CD8-positive, alpha-beta memory T cell (primary cell): ENCODE data around the gene CD99. TPM values are rescaled to one million over a fixed set of nuclear protein-coding genes. Genes with fewer than 3 reads are reported as not detected.

Experiments used
- CTCF ChIA-PET: fragments of 350-600 bp; sonication (Branson Sonifier 250); formaldehyde crosslinking; loops from one replicate; lab custom pipeline; 2021; ENCODE audit warnings: antibody characterized with exemption; lab: Charles Lee
- POLR2A ChIA-PET: fragments of 350-600 bp; sonication (Branson Sonifier 250); formaldehyde crosslinking; loops from one replicate; lab custom pipeline; 2021; ENCODE audit warnings: antibody characterized with exemption; lab: Charles Lee
- DNase-seq, 5 donors: peaks; one replicate each; pipeline versions ENCODE4 v3.0.0 to v3.0.0-alpha.2; 2020 to 2022; ENCODE audit warnings: mixed read lengths in 1 of 5
- H3K27ac ChIP-seq: one replicate; pipeline ENCODE4 v1.7.0; 2013; ENCODE audit warnings: low read depth, mild to moderate bottlenecking, low read length, moderate library complexity
- H3K27me3 ChIP-seq: 2 replicates; pipeline ENCODE4 v1.7.0; 2013; ENCODE audit warnings: low read length, mild to moderate bottlenecking; ENCODE audit not compliant: insufficient read depth, poor library complexity, severe bottlenecking
- H3K36me3 ChIP-seq: 2 replicates; pipeline ENCODE4 v1.7.0; 2013; ENCODE audit warnings: mild to moderate bottlenecking, low read length, moderate library complexity; ENCODE audit not compliant: insufficient read depth
- H3K4me1 ChIP-seq: 2 replicates; pipeline ENCODE4 v1.7.0; 2013; ENCODE audit warnings: mild to moderate bottlenecking, low read length, moderate library complexity; ENCODE audit not compliant: insufficient read depth
- H3K4me3 ChIP-seq: 2 replicates; pipeline ENCODE4 v1.7.0; 2013; ENCODE audit warnings: mild to moderate bottlenecking, low read length
- H3K9me3 ChIP-seq: 2 replicates; pipeline ENCODE4 v1.7.0; 2013; ENCODE audit warnings: mild to moderate bottlenecking, low read length
- H3K27ac Mint-ChIP-seq, 8 donors: one replicate each; pipeline ENCODE4 v1.8.0; 2020 to 2021; ENCODE audit warnings: mixed read lengths in 8 of 8, mild to moderate bottlenecking in 6 of 8, inconsistent platforms in 3 of 8, moderate library complexity in 3 of 8
- H3K27me3 Mint-ChIP-seq, 2 donors: one replicate each; pipeline ENCODE4 v1.8.0; 2020 to 2021; ENCODE audit warnings: mixed read lengths in 2 of 2, mild to moderate bottlenecking in 1 of 2, moderate library complexity in 1 of 2
- H3K36me3 Mint-ChIP-seq, 3 donors: one replicate each; pipeline ENCODE4 v1.8.0; 2020 to 2021; ENCODE audit warnings: mixed read lengths in 3 of 3, inconsistent platforms in 1 of 3, mild to moderate bottlenecking in 1 of 3
- H3K4me1 Mint-ChIP-seq, 3 donors: one replicate each; pipeline ENCODE4 v1.8.0; 2020 to 2021; ENCODE audit warnings: mixed read lengths in 3 of 3, inconsistent platforms in 1 of 3, mild to moderate bottlenecking in 1 of 3
- H3K4me3 Mint-ChIP-seq, 7 donors: one replicate each; pipeline ENCODE4 v1.8.0; 2020 to 2021; ENCODE audit warnings: mixed read lengths in 7 of 7, mild to moderate bottlenecking in 6 of 7, moderate library complexity in 4 of 7, inconsistent platforms in 2 of 7
- H3K9me3 Mint-ChIP-seq, 5 donors: one replicate each; pipeline ENCODE4 v1.8.0; 2020 to 2022; ENCODE audit warnings: mixed read lengths in 5 of 5, mild to moderate bottlenecking in 3 of 5, moderate library complexity in 2 of 5, inconsistent platforms in 1 of 5
- polyA plus RNA-seq: library from polyadenylated mRNA; unstranded; fragments of 300-500 nt; fragmentation: Illumina TruSeq; gene quantifications from one replicate; pipeline ENCODE4 v1.2.3, GENCODE V29; 2021
- total RNA-seq, 2 experiments: library from RNA; stranded (reverse); gene quantifications; one replicate each; pipeline ENCODE4 v1.2.3, GENCODE V29; 2021

The CD99 gene
- total and polyA plus RNA-seq, 3 experiments from 2014 or later = 234 to 548 (median 240) TPM

DNA sequence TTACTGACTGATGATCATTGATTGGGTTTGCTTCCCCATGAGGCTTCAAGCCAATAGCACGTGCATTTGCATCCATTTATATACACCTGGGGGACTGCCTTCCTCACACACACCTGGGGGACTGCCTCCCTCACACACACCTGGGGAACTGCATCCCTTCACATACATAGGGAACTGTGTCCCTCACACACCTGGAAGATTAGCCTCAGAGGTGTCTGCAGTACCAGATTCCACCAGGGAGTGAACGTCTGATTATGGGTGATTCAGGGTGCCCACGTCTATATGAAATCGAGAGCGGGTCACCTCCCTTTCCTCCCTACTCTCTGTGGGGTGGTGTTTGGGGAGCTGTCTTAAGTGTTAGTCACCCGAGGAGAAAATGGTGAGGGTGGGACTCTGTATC is 16.9 kb downstream of the CD99 start:
- H3K9me3 Mint-ChIP-seq = no peaks in the 10 kb centered on the region
- Histone ChIP-seq H3K4me1 (peaks cover 67% of the 10 kb centered on the region), H3K27me3 (no peaks in the 10 kb centered on the region), H3K4me3 (no peak overlapping the region), H3K27ac (no peak overlapping the region), H3K36me3 (peaks cover 6% of the 10 kb centered on the region), H3K9me3 (no peaks in the 10 kb centered on the region)
- DNase-seq = no peak
- ChIA-PET POLR2A (no interaction called here), CTCF (no interaction called here)
- no peaks in the 10 kb centered on the region for H3K27me3 Mint-ChIP-seq
- H3K4me3 Mint-ChIP-seq = peak overlapping the region; percentile 1 to 80 (median 72)
- peak overlapping the region; percentile 78 to 94 (median 88) for H3K27ac Mint-ChIP-seq
- peaks cover 0 to 43% (median 8%) of the 10 kb centered on the region in 3 donors for H3K36me3 Mint-ChIP-seq
- peaks cover 73 to 82% (median 75%) of the 10 kb centered on the region in 3 donors for H3K4me1 Mint-ChIP-seq

GRCh38 chrX:2708592-2709188 is 17.6 kb downstream of the CD99 start:
- no peaks in the 10 kb centered on the region for H3K27me3 Mint-ChIP-seq
- POLR2A ChIA-PET = no interaction called here

GRCh38 chrX:2709556-2709955 is 18.5 kb downstream of the CD99 start:
- H3K4me1 Mint-ChIP-seq = peaks cover 59 to 66% (median 62%) of the 10 kb centered on the region in 3 donors
- H3K36me3 Mint-ChIP-seq = peaks cover 0 to 44% (median 2%) of the 10 kb centered on the region in 3 donors
- H3K4me3 Mint-ChIP-seq = peak overlapping the region; percentile 42 to 90 (median 77)
- CTCF ChIA-PET = no interaction called here
- POLR2A ChIA-PET = no interaction called here
- Histone ChIP-seq H3K4me1 (peaks cover 55% of the 10 kb centered on the region), H3K4me3 (no peak overlapping the region), H3K27me3 (no peaks in the 10 kb centered on the region), H3K9me3 (no peaks in the 10 kb centered on the region), H3K27ac (peak overlapping the region; percentile 57), H3K36me3 (peaks cover 9% of the 10 kb centered on the region)
- DNase-seq = no peak
- H3K27me3 Mint-ChIP-seq = no peaks in the 10 kb centered on the region
- peak overlapping the region; percentile 85 to 98 (median 89) for H3K27ac Mint-ChIP-seq
- H3K9me3 Mint-ChIP-seq = no peaks in the 10 kb centered on the region

More at GRCh38 chrX:2708592-2709188, 17.6 kb downstream of the CD99 start:
- peaks cover 67 to 75% (median 68%) of the 10 kb centered on the region in 3 donors for H3K4me1 Mint-ChIP-seq
- Histone ChIP-seq H3K4me1 (peaks cover 61% of the 10 kb centered on the region), H3K36me3 (peaks cover 9% of the 10 kb centered on the region), H3K27ac (no peak overlapping the region), H3K9me3 (no peaks in the 10 kb centered on the region), H3K4me3 (no peak overlapping the region), H3K27me3 (no peaks in the 10 kb centered on the region)
- H3K36me3 Mint-ChIP-seq = peaks cover 0 to 42% (median 6%) of the 10 kb centered on the region in 3 donors
- CTCF ChIA-PET = no interaction called here
- H3K4me3 Mint-ChIP-seq = peak overlapping the region in 6 of 7 donors; percentile 70 to 80 (median 78)
- no peaks in the 10 kb centered on the region for H3K9me3 Mint-ChIP-seq
- DNase-seq = no peak
- H3K27ac Mint-ChIP-seq = peak overlapping the region; percentile 31 to 94 (median 88)

- H3K4me1 Mint-ChIP-seq = peaks cover 52 to 62% (median 59%) of the 10 kb centered on the region in 3 donors
- H3K36me3 ChIP-seq = peaks cover 15% of the 10 kb centered on the region
- H3K36me3 Mint-ChIP-seq = peaks cover 0 to 44% (median 5%) of the 10 kb centered on the region in 3 donors
- H3K27ac Mint-ChIP-seq = peak overlapping the region; percentile 85 to 98 (median 89)
- H3K9me3 ChIP-seq = no peaks in the 10 kb centered on the region
- ChIA-PET CTCF (no interaction called here), POLR2A (no interaction called here)
- H3K4me1 ChIP-seq = peaks cover 55% of the 10 kb centered on the region
- no peaks in the 10 kb centered on the region for H3K27me3 Mint-ChIP-seq
- peak overlapping the region; percentile 70 to 90 (median 77) for H3K4me3 Mint-ChIP-seq
- DNase-seq = peak in 1 of 5 donors; percentile 26
- H3K27me3 ChIP-seq = no peaks in the 10 kb centered on the region
- H3K4me3 ChIP-seq = peak overlapping the region; percentile 38
- H3K27ac ChIP-seq = peak overlapping the region; percentile 57
- H3K9me3 Mint-ChIP-seq = no peaks in the 10 kb centered on the region
Measured at GRCh38 chrX:2710041-2710840, 19.1 kb downstream of the CD99 start.

- Mint-ChIP-seq H3K27ac (peak overlapping the region in 4 of 8 donors; percentile 6 to 76 (median 22)), H3K4me1 (peaks cover 43 to 60% (median 50%) of the 10 kb centered on the region in 3 donors), H3K4me3 (no peak overlapping the region), H3K36me3 (peaks cover 0 to 45% (median 5%) of the 10 kb centered on the region in 3 donors), H3K27me3 (no peaks in the 10 kb centered on the region), H3K9me3 (no peaks in the 10 kb centered on the region)
- DNase-seq = no peak
- H3K27ac ChIP-seq = no peak overlapping the region
- POLR2A ChIA-PET = no interaction called here
- no peak overlapping the region for H3K4me3 ChIP-seq
- peaks cover 19% of the 10 kb centered on the region for H3K36me3 ChIP-seq
- H3K9me3 ChIP-seq = no peaks in the 10 kb centered on the region
- H3K27me3 ChIP-seq = no peaks in the 10 kb centered on the region
- CTCF ChIA-PET = no interaction called here
- peaks cover 53% of the 10 kb centered on the region for H3K4me1 ChIP-seq
Measured at GRCh38 chrX:2711441-2711840, 20.3 kb downstream of the CD99 start.

- H3K27ac ChIP-seq = no peak overlapping the region
- no peak overlapping the region for H3K27ac Mint-ChIP-seq
- H3K4me1 Mint-ChIP-seq = peaks cover 43 to 57% (median 50%) of the 10 kb centered on the region in 3 donors
- H3K9me3 ChIP-seq = no peaks in the 10 kb centered on the region
- no peak overlapping the region for H3K4me3 Mint-ChIP-seq
- ChIA-PET POLR2A (no interaction called here), CTCF (no interaction called here)
- H3K36me3 ChIP-seq = peaks cover 21% of the 10 kb centered on the region
- no peaks in the 10 kb centered on the region for H3K27me3 Mint-ChIP-seq
- no peaks in the 10 kb centered on the region for H3K9me3 Mint-ChIP-seq
- no peak for DNase-seq
- H3K4me3 ChIP-seq = no peak overlapping the region
- peaks cover 0 to 52% (median 5%) of the 10 kb centered on the region in 3 donors for H3K36me3 Mint-ChIP-seq
- H3K27me3 ChIP-seq = no peaks in the 10 kb centered on the region
- H3K4me1 ChIP-seq = peaks cover 48% of the 10 kb centered on the region
Measured at GRCh38 chrX:2712428-2712827, 21.3 kb downstream of the CD99 start.

GRCh38 chrX:2712890-2713840 is 22.1 kb downstream of the CD99 start:
- H3K4me1 ChIP-seq = peaks cover 43% of the 10 kb centered on the region
- no peak for DNase-seq
- H3K9me3 Mint-ChIP-seq = no peaks in the 10 kb centered on the region
- H3K27ac ChIP-seq = no peak overlapping the region
- peak overlapping the region in 1 of 8 donors; percentile 24 for H3K27ac Mint-ChIP-seq
- H3K27me3 ChIP-seq = no peaks in the 10 kb centered on the region
- no peak overlapping the region for H3K4me3 Mint-ChIP-seq
- no peak overlapping the region for H3K4me3 ChIP-seq
- peaks cover 26% of the 10 kb centered on the region for H3K36me3 ChIP-seq
- POLR2A ChIA-PET = no interaction called here
- H3K9me3 ChIP-seq = no peaks in the 10 kb centered on the region
- peaks cover 0 to 53% (median 5%) of the 10 kb centered on the region in 3 donors for H3K36me3 Mint-ChIP-seq
- H3K27me3 Mint-ChIP-seq = no peaks in the 10 kb centered on the region
- CTCF ChIA-PET = no interaction called here
- H3K4me1 Mint-ChIP-seq = peaks cover 38 to 53% (median 46%) of the 10 kb centered on the region in 3 donors
